Measurements from ENCODE around the gene FMN1. TPM values are rescaled to one million over a fixed set of nuclear protein-coding genes. Genes with fewer than 3 reads are reported as not detected.
A peak's percentile ranks its signal among the peaks of the same experiment; 100 is the strongest.

The FMN1 gene
- total and polyA plus RNA-seq, 8 donors, result 1.9 to 10.2 (median 3.0) TPM

DNA sequence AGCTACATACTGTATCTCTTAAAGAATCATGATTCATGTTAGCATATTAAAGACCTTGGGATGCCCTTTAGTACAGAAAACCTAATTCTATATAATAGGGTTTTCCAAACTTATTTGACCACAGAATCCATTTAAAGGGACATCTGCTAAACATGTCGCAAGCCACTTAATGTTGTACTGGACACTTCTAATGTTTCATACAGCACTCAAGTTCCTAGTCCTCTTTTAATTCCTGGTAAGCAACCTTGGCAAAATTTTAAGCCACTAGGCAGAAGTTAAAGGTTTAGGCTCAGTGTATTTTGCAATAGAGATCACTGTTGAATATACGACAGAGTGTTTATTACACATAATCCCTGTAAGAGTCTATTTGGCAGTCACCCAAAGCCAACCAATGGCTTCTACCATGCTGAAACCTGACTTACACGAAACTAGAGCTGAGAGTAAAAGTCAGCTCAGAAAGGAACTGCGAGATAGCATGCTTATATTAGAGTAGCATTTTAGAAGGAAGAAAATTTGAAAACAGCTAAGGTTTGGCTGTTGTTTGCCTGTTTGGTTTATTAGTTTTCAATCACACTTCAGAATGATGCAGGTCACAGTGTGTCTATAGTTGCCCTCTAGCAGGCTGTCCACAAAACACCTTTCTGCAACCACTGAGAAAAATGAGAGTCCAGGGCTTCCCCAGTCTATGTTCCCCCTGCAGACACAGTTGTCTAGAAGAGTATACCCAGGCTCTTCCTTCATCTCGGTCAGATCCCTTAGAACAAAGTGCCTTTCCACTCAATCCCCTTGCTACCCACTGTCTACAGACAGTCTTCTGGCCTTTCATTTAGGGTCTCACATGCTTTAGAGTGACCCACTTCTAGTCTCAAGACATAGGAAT, 104.4 kb downstream of the FMN1 start:
- 60 to 67% methylated on average over 5 of the region's 5 CpGs for WGBS, 2 donors
- FAIRE-seq (no peak), ATAC-seq (peak in 1 of 4 donors; percentile 66), DNase-seq (no peak)
- TF ChIP-seq, protein P1, sequence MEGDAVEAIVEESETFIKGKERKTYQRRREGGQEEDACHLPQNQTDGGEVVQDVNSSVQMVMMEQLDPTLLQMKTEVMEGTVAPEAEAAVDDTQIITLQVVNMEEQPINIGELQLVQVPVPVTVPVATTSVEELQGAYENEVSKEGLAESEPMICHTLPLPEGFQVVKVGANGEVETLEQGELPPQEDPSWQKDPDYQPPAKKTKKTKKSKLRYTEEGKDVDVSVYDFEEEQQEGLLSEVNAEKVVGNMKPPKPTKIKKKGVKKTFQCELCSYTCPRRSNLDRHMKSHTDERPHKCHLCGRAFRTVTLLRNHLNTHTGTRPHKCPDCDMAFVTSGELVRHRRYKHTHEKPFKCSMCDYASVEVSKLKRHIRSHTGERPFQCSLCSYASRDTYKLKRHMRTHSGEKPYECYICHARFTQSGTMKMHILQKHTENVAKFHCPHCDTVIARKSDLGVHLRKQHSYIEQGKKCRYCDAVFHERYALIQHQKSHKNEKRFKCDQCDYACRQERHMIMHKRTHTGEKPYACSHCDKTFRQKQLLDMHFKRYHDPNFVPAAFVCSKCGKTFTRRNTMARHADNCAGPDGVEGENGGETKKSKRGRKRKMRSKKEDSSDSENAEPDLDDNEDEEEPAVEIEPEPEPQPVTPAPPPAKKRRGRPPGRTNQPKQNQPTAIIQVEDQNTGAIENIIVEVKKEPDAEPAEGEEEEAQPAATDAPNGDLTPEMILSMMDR (IDR thresholded peaks at IDR 0.05), result no peak
- Histone ChIP-seq H3K27me3 (no peaks in the 10 kb centered on the region), H3K9me3 (no peaks in the 10 kb centered on the region), H3K27ac (no peak overlapping the region), H3K4me1 (no peaks in the 10 kb centered on the region), H3K36me3 (no peaks in the 10 kb centered on the region), H3K4me3 (no peak overlapping the region)
- intact Hi-C loops (cut with DNase I), result no loop called here

DNA sequence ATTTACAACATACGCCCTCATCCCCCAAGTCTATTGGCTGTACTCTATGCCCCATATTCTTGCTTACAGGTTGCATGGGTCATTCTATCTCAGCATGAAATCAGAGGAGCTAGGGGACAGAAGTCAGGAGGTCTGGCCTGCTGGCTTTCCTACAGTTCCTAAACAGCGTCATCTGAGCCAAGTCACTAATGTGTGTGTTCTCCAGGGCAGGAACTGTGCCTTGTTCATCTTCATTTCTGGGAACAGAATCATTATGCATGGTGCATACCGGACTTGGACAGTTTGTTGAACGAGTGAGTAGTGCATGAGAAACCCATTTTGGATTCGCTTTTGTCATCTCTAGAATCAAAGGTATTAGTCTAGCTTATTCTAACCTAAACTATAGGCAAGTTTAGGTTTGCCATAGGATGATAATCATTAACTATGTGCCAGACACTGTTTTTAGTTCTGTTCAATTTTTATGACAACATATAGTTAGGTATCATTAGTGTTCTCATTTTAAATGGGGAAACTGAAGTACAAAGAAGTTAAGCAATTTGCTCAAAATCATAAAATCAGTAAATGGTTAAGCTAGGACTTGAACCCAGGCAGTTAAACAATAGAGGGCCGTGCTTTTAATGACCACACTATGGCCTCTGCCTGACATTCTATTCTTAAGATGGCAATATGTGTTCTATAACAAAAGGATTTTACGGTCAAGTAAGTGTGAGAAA, 105.2 kb downstream of the FMN1 start:
- intact Hi-C loops (cut with DNase I), result no loop called here
- WGBS, 2 donors, result 82 to 84% methylated on average over 7 of the region's 7 CpGs
- Histone ChIP-seq H3K9me3 (no peaks in the 10 kb centered on the region), H3K4me3 (no peak overlapping the region), H3K27ac (no peak overlapping the region), H3K27me3 (no peaks in the 10 kb centered on the region), H3K36me3 (no peaks in the 10 kb centered on the region), H3K4me1 (no peaks in the 10 kb centered on the region)
- no peak for ATAC-seq
- FAIRE-seq, result no peak
- TF ChIP-seq, protein P1 (IDR thresholded peaks at IDR 0.05), result no peak
- DNase-seq, result no peak

DNA sequence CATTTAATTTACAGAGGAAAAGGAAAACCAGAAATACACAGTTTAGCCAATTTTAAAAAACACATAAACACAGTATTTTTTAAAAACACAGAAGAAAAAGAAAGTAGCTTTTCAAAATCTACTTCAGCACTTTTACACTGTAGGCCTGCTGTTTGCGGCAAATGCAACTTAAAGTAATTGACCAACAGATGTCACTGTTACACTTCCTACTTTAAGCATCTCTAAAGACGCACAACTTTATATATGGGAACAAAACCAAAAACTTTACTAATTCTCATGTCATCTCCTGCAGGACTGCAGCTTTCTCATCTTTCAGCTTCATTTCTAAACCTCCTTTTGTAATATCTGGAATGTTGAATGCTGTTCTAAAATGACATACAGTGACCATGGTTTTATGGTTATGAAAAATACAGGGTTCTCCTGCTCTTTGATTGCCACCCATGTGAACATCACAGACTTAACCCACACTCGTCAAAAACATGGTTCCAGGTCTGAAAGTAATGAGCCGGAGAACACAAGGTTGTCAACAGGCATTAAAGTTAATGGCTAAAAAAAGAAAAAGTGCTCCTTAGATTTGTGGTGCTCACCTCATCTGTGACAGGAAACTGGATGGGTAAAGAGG, 107.9 kb downstream of the FMN1 start:
- ATAC-seq (peak in 3 of 4 donors; percentile 70 to 74 (median 72)), FAIRE-seq (peak; percentile 86), DNase-seq (no peak)
- Histone ChIP-seq H3K27me3 (no peaks in the 10 kb centered on the region), H3K27ac (no peak overlapping the region), H3K4me3 (no peak overlapping the region), H3K36me3 (no peaks in the 10 kb centered on the region), H3K9me3 (no peaks in the 10 kb centered on the region), H3K4me1 (no peaks in the 10 kb centered on the region)
- intact Hi-C loops (cut with DNase I), result no loop called here
- WGBS, 2 donors, result 18 to 22% methylated on average over 4 of the region's 4 CpGs
- TF ChIP-seq, protein P1 (IDR thresholded peaks at IDR 0.05), result no peak

DNA sequence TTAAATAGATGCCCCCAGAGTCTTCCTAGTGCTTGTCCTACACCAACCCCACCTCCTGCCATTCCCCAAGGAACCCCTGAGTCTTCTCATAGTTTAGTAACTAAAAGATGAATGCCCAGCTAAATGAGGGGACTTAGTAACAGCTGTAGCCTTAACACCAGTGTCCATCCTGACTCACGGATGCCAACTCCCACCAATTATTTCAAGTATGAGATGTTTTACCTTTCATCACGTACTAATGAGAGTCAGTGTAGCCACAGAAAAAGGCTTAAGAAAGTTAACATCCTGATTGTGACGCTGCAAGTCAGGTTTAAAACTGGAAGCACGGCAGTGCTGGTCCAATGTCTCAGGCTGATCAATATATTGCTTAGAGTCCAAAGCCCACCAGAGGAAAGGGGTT, 109.9 kb downstream of the FMN1 start:
- Histone ChIP-seq H3K27ac (no peak overlapping the region), H3K4me3 (no peak overlapping the region), H3K27me3 (no peaks in the 10 kb centered on the region), H3K4me1 (no peaks in the 10 kb centered on the region), H3K36me3 (no peaks in the 10 kb centered on the region), H3K9me3 (no peaks in the 10 kb centered on the region)
- 60 to 79% methylated on average over 4 of the region's 4 CpGs for whole genome bisulfite sequencing, 2 donors
- TF ChIP-seq, protein P1 (IDR thresholded peaks at IDR 0.05), result no peak
- ATAC-seq (no peak), DNase-seq (no peak), FAIRE-seq (no peak)
- intact Hi-C loops (cut with DNase I), result no loop called here
